ENCODE results near the gene KIF20A.

DNA sequence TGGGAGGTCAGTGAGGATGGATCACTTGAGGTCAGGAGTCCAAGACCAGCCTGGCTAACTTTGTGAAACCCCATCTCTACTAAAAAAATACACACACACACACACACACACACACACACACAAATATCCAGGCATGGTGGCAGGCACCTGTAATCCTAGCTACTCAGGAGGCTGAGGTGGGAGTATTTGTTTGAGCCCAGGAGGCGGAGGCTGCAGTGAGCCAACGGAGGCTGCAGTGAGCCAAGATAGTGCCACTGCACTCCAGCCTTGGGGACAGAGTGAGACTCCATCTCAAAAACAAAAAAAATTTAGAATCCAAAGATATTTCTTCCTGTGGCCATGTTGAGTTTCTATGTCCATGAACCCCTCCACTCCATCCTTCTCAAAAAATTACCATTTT is 55.7 kb downstream of the KIF20A start:
- TF ChIP-seq, protein P1, sequence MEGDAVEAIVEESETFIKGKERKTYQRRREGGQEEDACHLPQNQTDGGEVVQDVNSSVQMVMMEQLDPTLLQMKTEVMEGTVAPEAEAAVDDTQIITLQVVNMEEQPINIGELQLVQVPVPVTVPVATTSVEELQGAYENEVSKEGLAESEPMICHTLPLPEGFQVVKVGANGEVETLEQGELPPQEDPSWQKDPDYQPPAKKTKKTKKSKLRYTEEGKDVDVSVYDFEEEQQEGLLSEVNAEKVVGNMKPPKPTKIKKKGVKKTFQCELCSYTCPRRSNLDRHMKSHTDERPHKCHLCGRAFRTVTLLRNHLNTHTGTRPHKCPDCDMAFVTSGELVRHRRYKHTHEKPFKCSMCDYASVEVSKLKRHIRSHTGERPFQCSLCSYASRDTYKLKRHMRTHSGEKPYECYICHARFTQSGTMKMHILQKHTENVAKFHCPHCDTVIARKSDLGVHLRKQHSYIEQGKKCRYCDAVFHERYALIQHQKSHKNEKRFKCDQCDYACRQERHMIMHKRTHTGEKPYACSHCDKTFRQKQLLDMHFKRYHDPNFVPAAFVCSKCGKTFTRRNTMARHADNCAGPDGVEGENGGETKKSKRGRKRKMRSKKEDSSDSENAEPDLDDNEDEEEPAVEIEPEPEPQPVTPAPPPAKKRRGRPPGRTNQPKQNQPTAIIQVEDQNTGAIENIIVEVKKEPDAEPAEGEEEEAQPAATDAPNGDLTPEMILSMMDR (conservative IDR thresholded peaks at IDR 0.05): no peak
- TF ChIP-seq ZFX (IDR thresholded peaks at IDR 0.05): no peak
